Endothelial cell of umbilical vein (primary cell): Measurements from ENCODE around the gene AFF1. TPM values are rescaled to one million over a fixed set of nuclear protein-coding genes. Genes with fewer than 3 reads are reported as not detected.
A peak's percentile ranks its signal among the peaks of the same experiment; 100 is the strongest.

Experiments used
- BruUV-seq: library from RNA; stranded (reverse); fragments of 400-500 nt; replicated peaks from 2 replicates; lab custom pipeline; 2021; lab: Mats Ljungman, UMichigan
- CTCF ChIA-PET: fragments of 300-600, 350-600 bp; sonication (Branson Sonifier 250); formaldehyde crosslinking; loops from one replicate; lab custom pipeline; 2021; ENCODE audit warnings: antibody characterized with exemption, inconsistent platforms; lab: Charles Lee
- POLR2A ChIA-PET: fragments of 300-600, 350-600 bp; sonication (Branson Sonifier 250); formaldehyde crosslinking; loops from one replicate; lab custom pipeline; 2021; ENCODE audit warnings: antibody characterized with exemption, inconsistent platforms; lab: Charles Lee
- DNase-seq: peaks from one replicate; pipeline ENCODE4 v3.0.0-alpha.2; 2011; ENCODE audit warnings: low read depth, low spot score
- FAIRE-seq: peaks from 2 replicates; lab custom pipeline; 2011; peaks lifted over from hg19 to GRCh38; lab: Jason Lieb, UNC
- H2AFZ ChIP-seq: 2 replicates; pipeline ENCODE4 v1.6.0; 2012; ENCODE audit warnings: low read depth, low read length, control low read depth, inconsistent platforms
- H3K27ac ChIP-seq: 2 replicates; pipeline ENCODE4 v1.5.1; 2011; ENCODE audit warnings: low read depth, mild to moderate bottlenecking, control low read depth, low read length, moderate library complexity; ENCODE audit not compliant: insufficient read depth
- H3K27me3 ChIP-seq, 2 experiments: 2 replicates each; pipeline versions ENCODE4 v1.6.0 to v1.6.1; 2011; ENCODE audit warnings: low read length in 2 of 2, mixed read lengths in 1 of 2; ENCODE audit not compliant: control insufficient read depth in 2 of 2, insufficient read depth in 2 of 2
- H3K36me3 ChIP-seq, 2 experiments: 2 replicates in 1 of 2; 3 replicates in 1 of 2; pipeline ENCODE4 v1.5.1; 2011; ENCODE audit warnings: low read length in 2 of 2, mild to moderate bottlenecking in 1 of 2, moderate library complexity in 1 of 2; ENCODE audit not compliant: control insufficient read depth in 2 of 2, insufficient read depth in 2 of 2; ENCODE audit errors: extremely low read depth in 1 of 2
- H3K4me1 ChIP-seq: 3 replicates; pipeline ENCODE4 v1.5.1; 2011; ENCODE audit warnings: mild to moderate bottlenecking, low read length; ENCODE audit not compliant: control insufficient read depth, insufficient read depth; ENCODE audit errors: extremely low read depth
- H3K4me2 ChIP-seq: 2 replicates; pipeline ENCODE4 v1.6.1; 2011; ENCODE audit warnings: low read length, control low read depth, mixed read lengths; ENCODE audit not compliant: insufficient read depth
- H3K4me3 ChIP-seq, 3 experiments: fragments of 200-600 bp in 1 of 3; sonication (generic), shearing (Covaris generic) in 1 of 3; replicated peaks in 1 of 3; 2 replicates each; pipeline ENCODE4 v1.5.1; 2011 to 2016; ENCODE audit warnings: control low read depth in 3 of 3, low read length in 3 of 3, mild to moderate bottlenecking in 2 of 3, inconsistent platforms in 1 of 3, low read depth in 1 of 3, moderate library complexity in 1 of 3; ENCODE audit not compliant: insufficient read depth in 1 of 3
- H3K79me2 ChIP-seq: 2 replicates; pipeline ENCODE4 v1.6.0; 2012; ENCODE audit warnings: low read length, inconsistent platforms; ENCODE audit not compliant: control insufficient read depth, insufficient read depth
- H3K9ac ChIP-seq: replicated peaks from 2 replicates; pipeline ENCODE3; 2011; ENCODE audit warnings: low read length, control low read depth; ENCODE audit not compliant: insufficient read depth; ENCODE audit errors: extremely low read depth
- H3K9me1 ChIP-seq: replicated peaks from 3 replicates; pipeline ENCODE4 v1.6.0; 2011; ENCODE audit warnings: mild to moderate bottlenecking, low read length; ENCODE audit not compliant: control insufficient read depth, insufficient read depth; ENCODE audit errors: extremely low read depth
- H3K9me3 ChIP-seq: replicated peaks from 2 replicates; pipeline ENCODE4 v1.5.1; 2012; ENCODE audit warnings: low read length, inconsistent platforms; ENCODE audit not compliant: control insufficient read depth, insufficient read depth
- H4K20me1 ChIP-seq: replicated peaks from 2 replicates; pipeline ENCODE3; 2011; ENCODE audit warnings: mild to moderate bottlenecking, low read length; ENCODE audit not compliant: control insufficient read depth, insufficient read depth; ENCODE audit errors: extremely low read depth
- CTCF ChIP-seq, 2 donors: IDR thresholded peaks; 1 replicate in 1 of 2; 2 replicates in 1 of 2; pipeline ENCODE4 v1.5.1; 2011; ENCODE audit warnings: low read length in 2 of 2, mild to moderate bottlenecking in 2 of 2, moderate library complexity in 2 of 2, control low read depth in 1 of 2, inconsistent platforms in 1 of 2, low read depth in 1 of 2; ENCODE audit not compliant: insufficient read depth in 1 of 2; ENCODE audit errors: extremely low read depth in 1 of 2
- FOS ChIP-seq: IDR thresholded peaks from 2 replicates; pipeline ENCODE4 v1.6.1; 2011; ENCODE audit warnings: mild to moderate bottlenecking, low read length, moderate library complexity, borderline replicate concordance; ENCODE audit not compliant: insufficient read depth
- JUN ChIP-seq: IDR thresholded peaks from 2 replicates; pipeline ENCODE4 v1.6.1; 2011; ENCODE audit warnings: borderline replicate concordance, low read depth; ENCODE audit not compliant: insufficient read length, insufficient read depth
- MAX ChIP-seq: IDR thresholded peaks from 2 replicates; pipeline ENCODE4 v1.6.1; 2011; ENCODE audit not compliant: insufficient read depth, insufficient read length
- POLR2AphosphoS5 ChIP-seq: IDR thresholded peaks from 2 replicates; pipeline ENCODE4 v1.6.1; 2012; ENCODE audit warnings: low read depth, mild to moderate bottlenecking, control low read depth, low read length, moderate library complexity; ENCODE audit not compliant: insufficient read depth
- dilution Hi-C: fragments of 300-500 bp; cut with MboI; formaldehyde crosslinking; loops from one replicate; pipeline ENCODE4 v1.15.0; 2019; ENCODE audit warnings: low sequenced_read_pairs; ENCODE audit not compliant: extremely low pct_ligation_motif_present
- intact Hi-C: fragments of 100-400 bp; cut with micrococcal nuclease; formaldehyde crosslinking; loops from one replicate; pipeline ENCODE4 v1.10.0; 2022
- polyA plus RNA-seq, 4 experiments: library from polyadenylated mRNA; depleted of rRNA in 3 of 4; stranded (reverse) in 3 of 4; unstranded in 1 of 4; fragments of >200 nt; gene quantifications; 2 replicates each; pipeline versions ENCODE4 v1.2.1 to v1.2.3, GENCODE V29; 2011 to 2012; ENCODE audit warnings: missing spikeins in 1 of 4
- total RNA-seq: library from RNA; stranded (reverse); gene quantifications from 2 replicates; pipeline ENCODE4 v1.2.3, GENCODE V29; 2021

The AFF1 gene
- total and polyA plus RNA-seq, 2 donors (not counting 3 experiments of a cell fraction or from before 2014, with no cell fraction given): 26.2 to 106 TPM

GRCh38 chr4:87060957-87061356, 126.1 kb downstream of the AFF1 start:
- POLR2A ChIA-PET: no interaction called here
- intact Hi-C loops: no loop called here

GRCh38 chr4:87065021-87065420, 130.2 kb downstream of the AFF1 start:
- H3K27me3 ChIP-seq: no peaks in the 10 kb centered on the region
- no TSS peak for BruUV-seq
- no peak for TF ChIP-seq MAX
- TF ChIP-seq CTCF (IDR thresholded peaks at IDR 0.05; ENCODE audit: extremely low read depth in 1 of 2, insufficient read depth in 1 of 2, low read depth in 1 of 2, low read length in 2 of 2): no peak
- no peak for TF ChIP-seq FOS
- DNase-seq (no peak), FAIRE-seq (no peak)
- dilution Hi-C loops: no loop called here
- H2AFZ ChIP-seq: no peak overlapping the region
- CTCF ChIA-PET: no interaction called here
- H3K4me3 ChIP-seq: no peak overlapping the region
- H3K9me3 ChIP-seq: no peaks in the 10 kb centered on the region
- H3K36me3 ChIP-seq: peaks cover 0 to 1% of the 10 kb centered on the region in 2 experiments
- H3K4me1 ChIP-seq: no peaks in the 10 kb centered on the region
- no peak overlapping the region for H3K27ac ChIP-seq
- peaks cover 28% of the 10 kb centered on the region for H3K79me2 ChIP-seq
- POLR2A ChIA-PET: interaction anchor here (0.7 kb wide), 1 partner anchor 11 kb away, joined by 4 read pairs; no protein-coding TSS in a partner anchor
- H3K4me2 ChIP-seq: no peak overlapping the region
- H4K20me1 ChIP-seq: peaks cover 2% of the 10 kb centered on the region
- H3K9ac ChIP-seq: no peak overlapping the region
- intact Hi-C loops: no loop called here
- H3K9me1 ChIP-seq: no peaks in the 10 kb centered on the region

More at GRCh38 chr4:87060957-87061356, 126.1 kb downstream of the AFF1 start:
- no peak overlapping the region for H3K9ac ChIP-seq
- no peaks in the 10 kb centered on the region for H3K9me3 ChIP-seq
- H3K36me3 ChIP-seq: peaks cover 0 to 3% of the 10 kb centered on the region in 2 experiments
- TF ChIP-seq JUN (peak; percentile 19), POLR2AphosphoS5 (no peak)
- peaks cover 2% of the 10 kb centered on the region for H4K20me1 ChIP-seq
- H3K79me2 ChIP-seq: peaks cover 42% of the 10 kb centered on the region
- H3K27me3 ChIP-seq: no peaks in the 10 kb centered on the region
- H3K27ac ChIP-seq: no peak overlapping the region
- no peak for FAIRE-seq
- dilution Hi-C loops: no loop called here
- no peaks in the 10 kb centered on the region for H3K9me1 ChIP-seq
- no peak overlapping the region for H3K4me2 ChIP-seq
- H3K4me3 ChIP-seq: no peak overlapping the region
- no peak for DNase-seq
- CTCF ChIA-PET: no interaction called here
- BruUV-seq: no TSS peak
- H2AFZ ChIP-seq: no peak overlapping the region
- peaks cover 5% of the 10 kb centered on the region for H3K4me1 ChIP-seq
